A673 (cell line): ENCODE measurements around the gene ADGRF1.

Experiments
- EZH2 ChIP-seq: fragments of 200-600 bp; sonication (generic); IDR thresholded peaks from 2 replicates; pipeline ENCODE4 v1.6.1; 2017; ENCODE audit warnings: borderline replicate concordance, low read depth, mild to moderate bottlenecking, mixed read lengths, antibody characterized with exemption, low read length; ENCODE audit not compliant: poor library complexity, severe bottlenecking
- TF ChIP-seq, protein P1 (sequence below): fragments of 300-800, 200-600 bp; sonication (generic); conservative IDR thresholded peaks from 2 replicates; pipeline ENCODE4 v1.5.1; 2017; ENCODE audit warnings: low read depth, mild to moderate bottlenecking, antibody characterized with exemption, low read length, moderate library complexity, mixed read lengths

DNA sequence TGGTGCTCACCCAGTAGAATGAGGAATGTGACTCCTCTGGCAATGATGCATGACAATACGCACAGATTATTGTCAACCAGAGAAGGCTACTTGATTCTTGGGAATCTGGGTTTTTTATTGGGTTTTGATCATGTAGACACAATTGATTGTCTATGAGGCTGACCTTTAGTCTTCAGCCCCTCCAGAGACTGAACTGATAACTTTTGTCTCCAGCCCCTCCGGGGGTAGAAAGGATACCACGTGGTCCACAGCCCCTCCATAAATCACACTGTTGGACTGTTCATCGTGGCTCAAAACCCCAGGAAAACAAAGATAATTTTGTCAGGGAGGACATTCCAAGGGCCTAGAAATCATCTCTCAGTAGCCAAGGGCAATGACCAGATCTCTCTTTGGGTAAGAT, 62.9 kb downstream of the ADGRF1 start:
- TF ChIP-seq, protein P1, sequence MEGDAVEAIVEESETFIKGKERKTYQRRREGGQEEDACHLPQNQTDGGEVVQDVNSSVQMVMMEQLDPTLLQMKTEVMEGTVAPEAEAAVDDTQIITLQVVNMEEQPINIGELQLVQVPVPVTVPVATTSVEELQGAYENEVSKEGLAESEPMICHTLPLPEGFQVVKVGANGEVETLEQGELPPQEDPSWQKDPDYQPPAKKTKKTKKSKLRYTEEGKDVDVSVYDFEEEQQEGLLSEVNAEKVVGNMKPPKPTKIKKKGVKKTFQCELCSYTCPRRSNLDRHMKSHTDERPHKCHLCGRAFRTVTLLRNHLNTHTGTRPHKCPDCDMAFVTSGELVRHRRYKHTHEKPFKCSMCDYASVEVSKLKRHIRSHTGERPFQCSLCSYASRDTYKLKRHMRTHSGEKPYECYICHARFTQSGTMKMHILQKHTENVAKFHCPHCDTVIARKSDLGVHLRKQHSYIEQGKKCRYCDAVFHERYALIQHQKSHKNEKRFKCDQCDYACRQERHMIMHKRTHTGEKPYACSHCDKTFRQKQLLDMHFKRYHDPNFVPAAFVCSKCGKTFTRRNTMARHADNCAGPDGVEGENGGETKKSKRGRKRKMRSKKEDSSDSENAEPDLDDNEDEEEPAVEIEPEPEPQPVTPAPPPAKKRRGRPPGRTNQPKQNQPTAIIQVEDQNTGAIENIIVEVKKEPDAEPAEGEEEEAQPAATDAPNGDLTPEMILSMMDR: no peak
- TF ChIP-seq EZH2: no peak
